Keratinocyte (primary cell): ENCODE results near the gene WNT4. TPM values are rescaled to one million over a fixed set of nuclear protein-coding genes. Genes with fewer than 3 reads are reported as not detected.

Experiments
- DNase-seq: peaks from one replicate; pipeline ENCODE4 v3.0.0-alpha.2; 2011; ENCODE audit warnings: low read depth, missing footprints, low spot score
- FAIRE-seq: peaks from 2 replicates; lab custom pipeline; 2011; peaks lifted over from hg19 to GRCh38; lab: Jason Lieb, UNC
- H2AFZ ChIP-seq: 2 replicates; pipeline ENCODE4 v1.6.0; 2012; ENCODE audit warnings: low read length, control low read depth, inconsistent platforms; ENCODE audit not compliant: control insufficient read depth
- H3K27ac ChIP-seq: 2 replicates; pipeline ENCODE4 v1.5.1; 2011; ENCODE audit warnings: low read length; ENCODE audit not compliant: control insufficient read depth, insufficient read depth
- H3K27me3 ChIP-seq: 3 replicates; pipeline ENCODE4 v1.6.0; 2011; ENCODE audit warnings: low read length; ENCODE audit not compliant: control insufficient read depth, insufficient read depth; ENCODE audit errors: extremely low read depth
- H3K36me3 ChIP-seq, 2 experiments: 2 replicates in 1 of 2; 3 replicates in 1 of 2; pipeline ENCODE4 v1.5.1; 2011; ENCODE audit warnings: low read length in 2 of 2, mild to moderate bottlenecking in 1 of 2; ENCODE audit not compliant: control insufficient read depth in 2 of 2, insufficient read depth in 2 of 2; ENCODE audit errors: extremely low read depth in 1 of 2
- H3K4me1 ChIP-seq: 3 replicates; pipeline ENCODE4 v1.5.1; 2011; ENCODE audit warnings: low read length; ENCODE audit not compliant: control insufficient read depth, insufficient read depth; ENCODE audit errors: extremely low read depth
- H3K4me2 ChIP-seq: 3 replicates; pipeline ENCODE4 v1.6.0; 2011; ENCODE audit warnings: low read depth, low read length; ENCODE audit not compliant: control insufficient read depth, insufficient read depth; ENCODE audit errors: extremely low read depth
- H3K4me3 ChIP-seq, 3 experiments: fragments of 200-600 bp in 1 of 3; sonication (generic) in 1 of 3; 2 replicates in 2 of 3; 3 replicates in 1 of 3; pipeline ENCODE4 v1.5.1; 2011 to 2016; ENCODE audit warnings: low read length in 3 of 3, mild to moderate bottlenecking in 3 of 3, control low read depth in 2 of 3, inconsistent platforms in 1 of 3, low read depth in 1 of 3, mixed read lengths in 1 of 3, mixed run types in 1 of 3, moderate library complexity in 1 of 3; ENCODE audit not compliant: control insufficient read depth in 2 of 3, insufficient read depth in 2 of 3; ENCODE audit errors: extremely low read depth in 1 of 3
- H3K79me2 ChIP-seq: 2 replicates; pipeline ENCODE4 v1.6.0; 2012; ENCODE audit warnings: low read length; ENCODE audit not compliant: control insufficient read depth, insufficient read depth
- H3K9ac ChIP-seq: 3 replicates; pipeline ENCODE4 v1.6.0; 2011; ENCODE audit warnings: low read length; ENCODE audit not compliant: control insufficient read depth, insufficient read depth; ENCODE audit errors: extremely low read depth
- H3K9me1 ChIP-seq: 3 replicates; pipeline ENCODE4 v1.6.0; 2011; ENCODE audit warnings: low read length; ENCODE audit not compliant: control insufficient read depth, insufficient read depth; ENCODE audit errors: extremely low read depth
- H3K9me3 ChIP-seq: 2 replicates; pipeline ENCODE4 v1.5.1; 2012; ENCODE audit warnings: low read depth, low read length; ENCODE audit not compliant: control insufficient read depth
- H4K20me1 ChIP-seq: 3 replicates; pipeline ENCODE4 v1.6.0; 2011; ENCODE audit warnings: low read length; ENCODE audit not compliant: control insufficient read depth, insufficient read depth; ENCODE audit errors: extremely low read depth
- CTCF ChIP-seq, 3 experiments: IDR thresholded peaks in 1 of 3; conservative IDR thresholded peaks in 1 of 3; optimal IDR thresholded peaks in 1 of 3; 2 replicates in 2 of 3; 3 replicates in 1 of 3; pipeline versions ENCODE3 to v1.5.1; 2011; ENCODE audit warnings: low read length in 3 of 3, mild to moderate bottlenecking in 3 of 3, moderate library complexity in 2 of 3, control low read depth in 1 of 3, inconsistent platforms in 1 of 3; ENCODE audit not compliant: insufficient read depth in 2 of 3; ENCODE audit errors: extremely low read depth in 1 of 3
- EZH2 ChIP-seq: IDR thresholded peaks from one replicate; pipeline ENCODE4 v1.6.1; 2012; ENCODE audit warnings: inconsistent platforms, mild to moderate bottlenecking, low read length, moderate library complexity
- dilution Hi-C: fragments of 300-500 bp; cut with MboI; formaldehyde crosslinking; loops from one replicate; pipeline ENCODE4 v1.7.0; 2020; ENCODE audit warnings: low sequenced_read_pairs; ENCODE audit not compliant: extremely low pct_ligation_motif_present
- polyA plus RNA-seq, 5 experiments: library from polyadenylated mRNA; depleted of rRNA in 3 of 5; stranded (reverse) in 3 of 5; stranded (forward) in 1 of 5; unstranded in 1 of 5; fragments of >200 nt; gene quantifications; 1 replicate in 1 of 5; 2 replicates in 3 of 5; 3 replicates in 1 of 5; pipeline versions ENCODE4 v1.2.1 to v1.2.3, GENCODE V29; 2011 to 2012; ENCODE audit warnings: missing spikeins in 2 of 5, low read depth in 1 of 5, low replicate concordance in 1 of 5

The WNT4 gene
- polyA plus RNA-seq, 1 donor (not counting 4 experiments of a cell fraction or from before 2014, with no cell fraction given): 2.6 TPM

GRCh38 chr1:22128392-22128791 lies 14.5 kb downstream of the WNT4 start:
- no peak for TF ChIP-seq CTCF (optimal IDR thresholded peaks at IDR 0.05 in 1 of 3, IDR thresholded peaks at IDR 0.05 in 1 of 3, conservative IDR thresholded peaks at IDR 0.05 in 1 of 3; ENCODE audit: extremely low read depth in 1 of 3, insufficient read depth in 2 of 3, low read length in 3 of 3)
- TF ChIP-seq EZH2: no peak
- peaks cover 6% of the 10 kb centered on the region for H4K20me1 ChIP-seq
- peaks cover 20% of the 10 kb centered on the region for H3K27me3 ChIP-seq
- H3K79me2 ChIP-seq: no peaks in the 10 kb centered on the region
- FAIRE-seq (no peak), DNase-seq (no peak)
- peaks cover 6% of the 10 kb centered on the region for H3K4me1 ChIP-seq
- no peaks in the 10 kb centered on the region for H3K9me1 ChIP-seq
- H3K36me3 ChIP-seq: no peaks in the 10 kb centered on the region
- H2AFZ ChIP-seq: no peak overlapping the region
- dilution Hi-C loops: no loop called here
- H3K4me2 ChIP-seq: no peak overlapping the region
- H3K9ac ChIP-seq: no peak overlapping the region
- H3K9me3 ChIP-seq: no peaks in the 10 kb centered on the region
- H3K27ac ChIP-seq: no peak overlapping the region
- no peak overlapping the region for H3K4me3 ChIP-seq

GRCh38 chr1:22127731-22128130 lies 15.2 kb downstream of the WNT4 start:
- Histone ChIP-seq H3K9me3 (no peaks in the 10 kb centered on the region), H4K20me1 (peaks cover 6% of the 10 kb centered on the region), H2AFZ (no peak overlapping the region), H3K9me1 (no peaks in the 10 kb centered on the region), H3K36me3 (no peaks in the 10 kb centered on the region), H3K4me1 (peaks cover 6% of the 10 kb centered on the region), H3K9ac (no peak overlapping the region), H3K4me2 (no peak overlapping the region), H3K79me2 (no peaks in the 10 kb centered on the region), H3K4me3 (no peak overlapping the region), H3K27ac (no peak overlapping the region), H3K27me3 (peaks cover 15% of the 10 kb centered on the region)
- TF ChIP-seq EZH2 (no peak), CTCF (optimal IDR thresholded peaks at IDR 0.05 in 1 of 3, IDR thresholded peaks at IDR 0.05 in 1 of 3, conservative IDR thresholded peaks at IDR 0.05 in 1 of 3; ENCODE audit: extremely low read depth in 1 of 3, insufficient read depth in 2 of 3, low read length in 3 of 3) (no peak)
- dilution Hi-C loops: no loop called here
- DNase-seq: no peak
- no peak for FAIRE-seq
